Endothelial cell of umbilical vein (primary cell): ENCODE data around the gene IGF2R.

Experiments used
- CTCF ChIP-seq, 2 donors: IDR thresholded peaks; 1 replicate in 1 of 2; 2 replicates in 1 of 2; pipeline ENCODE4 v1.5.1; 2011; ENCODE audit warnings: low read length in 2 of 2, mild to moderate bottlenecking in 2 of 2, moderate library complexity in 2 of 2, control low read depth in 1 of 2, inconsistent platforms in 1 of 2, low read depth in 1 of 2; ENCODE audit not compliant: insufficient read depth in 1 of 2; ENCODE audit errors: extremely low read depth in 1 of 2
- EZH2 ChIP-seq: IDR thresholded peaks from 2 replicates; pipeline ENCODE4 v1.6.1; 2012; ENCODE audit warnings: borderline replicate concordance, low read depth, mild to moderate bottlenecking, moderate library complexity, low read length, inconsistent platforms; ENCODE audit not compliant: severe bottlenecking
- FOS ChIP-seq: IDR thresholded peaks from 2 replicates; pipeline ENCODE4 v1.6.1; 2011; ENCODE audit warnings: mild to moderate bottlenecking, low read length, moderate library complexity, borderline replicate concordance; ENCODE audit not compliant: insufficient read depth
- JUN ChIP-seq: IDR thresholded peaks from 2 replicates; pipeline ENCODE4 v1.6.1; 2011; ENCODE audit warnings: borderline replicate concordance, low read depth; ENCODE audit not compliant: insufficient read length, insufficient read depth
- MAX ChIP-seq: IDR thresholded peaks from 2 replicates; pipeline ENCODE4 v1.6.1; 2011; ENCODE audit not compliant: insufficient read depth, insufficient read length
- MYC ChIP-seq: IDR thresholded peaks from one replicate; pipeline ENCODE4 v1.6.1; 2011; ENCODE audit warnings: mild to moderate bottlenecking, low read depth, low read length
- POLR2A ChIP-seq: IDR thresholded peaks from 2 replicates; pipeline ENCODE4 v1.6.1; 2012; ENCODE audit warnings: low read depth, mild to moderate bottlenecking, control low read depth, low read length
- POLR2AphosphoS5 ChIP-seq: IDR thresholded peaks from 2 replicates; pipeline ENCODE4 v1.6.1; 2012; ENCODE audit warnings: low read depth, mild to moderate bottlenecking, control low read depth, low read length, moderate library complexity; ENCODE audit not compliant: insufficient read depth

- TF ChIP-seq POLR2A (no peak), JUN (no peak), CTCF (IDR thresholded peaks at IDR 0.05; ENCODE audit: extremely low read depth in 1 of 2, insufficient read depth in 1 of 2, low read depth in 1 of 2, low read length in 2 of 2) (no peak), MYC (no peak), EZH2 (no peak), FOS (no peak), POLR2AphosphoS5 (no peak), MAX (no peak)
Observed at GRCh38 chr6:160110586-160111123, 141.8 kb downstream of the IGF2R start.
